NCI-H1694 (cell line): ENCODE data around the gene CALHM6.
"Not testable (repeated sequence)": the region's sequence is repeated elsewhere in the genome, so short reads cannot be mapped to it uniquely, and the experiment has no call there.

ENCODE experiments used
- DNase-seq: peaks from one replicate; lab custom pipeline; 2025; lab: John Stamatoyannopoulos, UW

Gene CALHM6

DNA sequence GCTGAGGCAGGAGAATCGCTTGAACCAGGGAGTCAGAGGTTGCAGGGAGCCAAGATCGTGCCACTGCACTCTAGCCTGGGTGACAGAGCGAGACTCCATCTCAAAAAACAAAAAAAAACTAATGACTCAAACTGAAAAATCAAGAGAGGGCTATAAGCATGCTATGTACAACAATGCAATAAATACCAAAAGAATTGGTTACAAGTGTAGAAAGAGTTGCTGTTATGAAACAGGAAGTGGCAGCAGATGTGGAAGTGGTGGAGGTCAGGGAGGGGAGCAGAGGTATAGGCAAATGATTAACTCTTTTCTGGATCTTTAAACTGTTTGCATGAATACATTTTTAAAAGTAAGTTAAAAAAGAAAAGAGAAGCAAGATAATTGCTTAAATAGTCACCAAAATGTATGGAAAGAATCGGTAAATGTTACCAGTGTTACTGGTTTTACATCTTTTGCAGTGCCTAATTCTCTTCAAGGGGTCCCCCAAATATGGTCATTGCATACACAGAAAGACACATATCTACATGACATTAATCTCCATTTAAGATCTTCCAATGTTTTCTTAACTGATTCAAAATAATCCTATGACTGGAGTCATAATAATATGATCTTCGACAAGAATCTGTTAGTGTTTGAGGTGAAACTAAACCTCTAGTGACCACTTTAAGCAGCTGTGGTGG, 15.0 kb downstream of the CALHM6 start:
- no peak for DNase-seq

GRCh38 chr6:116482780-116483179, 21.6 kb downstream of the CALHM6 start:
- DNase-seq: no peak

DNA sequence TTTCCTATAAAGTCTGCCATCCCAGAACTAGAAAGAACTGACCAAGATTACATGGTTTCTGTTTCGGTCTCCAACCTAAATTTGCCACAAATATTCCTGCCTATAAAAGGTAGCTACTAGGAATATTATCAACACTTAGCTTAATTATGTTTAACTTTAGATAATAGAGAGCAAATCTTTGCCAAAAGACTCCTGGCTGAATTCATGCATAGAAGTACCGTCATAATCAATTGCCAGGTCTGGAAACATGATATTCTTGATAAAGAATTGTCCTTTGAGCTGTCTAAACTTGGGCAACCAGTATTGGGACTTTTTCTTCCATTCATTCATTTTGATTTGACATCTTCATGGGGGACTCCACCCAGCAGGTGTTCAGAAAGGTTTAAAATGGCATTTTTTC, 22.4 kb downstream of the CALHM6 start:
- no peak for DNase-seq

DNA sequence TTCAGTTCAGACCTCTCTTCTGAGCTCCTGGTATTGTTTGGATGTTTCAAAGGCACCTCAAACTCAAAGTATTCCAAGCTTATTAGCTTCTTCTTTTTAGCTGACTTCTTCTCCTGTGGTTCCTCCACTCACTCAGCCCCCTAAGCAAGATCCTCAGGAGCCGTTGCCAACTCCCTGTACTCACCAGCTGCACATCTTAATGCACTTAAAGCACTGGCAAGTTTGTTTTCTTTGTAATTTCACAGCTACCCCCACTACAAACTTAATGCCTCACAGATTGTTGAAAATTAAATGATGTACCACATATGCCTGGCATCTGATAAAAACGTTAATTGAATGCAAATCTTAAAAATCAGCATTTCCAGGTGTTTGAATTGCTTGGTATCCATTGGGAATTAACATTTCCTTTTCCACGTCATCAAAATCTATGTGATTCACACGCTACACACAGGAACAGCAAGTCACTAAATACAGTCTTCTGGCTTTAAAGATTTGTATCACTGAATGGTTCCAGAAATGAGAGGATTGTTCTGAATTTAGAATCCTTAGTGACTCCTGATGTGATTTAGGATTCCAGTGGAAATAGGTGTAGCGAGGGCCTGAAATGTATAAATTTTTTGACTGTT, 24.5 kb downstream of the CALHM6 start:
- no peak for DNase-seq

GRCh38 chr6:116491610-116492330, 30.6 kb downstream of the CALHM6 start:
- no peak for DNase-seq

DNA sequence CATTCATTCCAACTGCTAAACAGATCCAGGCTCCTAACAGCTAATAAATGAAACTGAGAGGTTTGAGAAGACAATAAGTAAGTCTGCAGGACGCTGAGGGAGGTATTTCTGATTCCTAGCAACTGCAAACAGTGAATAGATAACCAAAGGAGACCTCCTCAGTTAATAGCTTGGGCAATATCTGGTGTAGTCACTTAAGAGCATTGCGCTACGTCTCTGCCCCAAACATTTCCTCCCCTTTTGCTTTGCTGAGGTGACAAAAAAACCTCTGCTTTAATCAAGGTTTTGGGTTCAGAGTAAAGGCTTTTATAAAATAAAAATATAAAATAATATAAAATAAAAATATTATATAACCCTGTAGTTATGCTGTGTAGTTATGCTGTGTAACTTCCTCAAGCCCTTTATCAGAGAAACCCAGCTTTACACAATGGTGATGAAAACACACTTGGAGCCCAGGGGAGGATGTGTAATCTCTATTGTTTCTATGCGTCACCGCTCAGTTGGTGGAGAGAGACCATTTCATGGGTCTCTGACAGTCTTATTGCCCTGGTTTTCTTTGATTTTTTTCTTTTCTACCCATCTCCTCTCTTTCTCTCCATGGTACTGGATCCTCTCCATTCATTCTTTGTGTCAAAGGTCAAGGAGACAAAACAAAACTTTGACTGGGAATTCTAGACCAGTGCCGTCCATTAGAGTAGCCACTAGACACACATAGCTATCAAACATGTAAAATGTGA, 31.3 kb downstream of the CALHM6 start:
- no peak for DNase-seq

DNA sequence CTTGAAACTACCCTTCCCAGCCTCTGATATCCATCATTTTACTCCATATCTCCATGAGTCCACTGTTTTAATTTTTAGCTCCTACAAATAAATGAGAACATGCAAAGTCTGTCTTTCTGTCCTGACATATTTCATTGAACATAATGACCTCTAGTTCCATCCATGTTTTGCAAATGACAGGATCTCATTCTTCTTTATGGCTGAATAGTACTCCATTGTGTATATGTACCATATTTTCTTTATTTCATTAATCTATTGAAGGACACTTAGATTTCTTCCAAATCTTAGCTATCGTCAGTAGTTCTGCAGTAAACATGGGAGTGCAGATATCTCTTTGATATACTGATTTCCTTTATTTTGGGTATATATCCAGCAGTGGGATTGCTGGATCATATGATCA, 34.0 kb downstream of the CALHM6 start:
- DNase-seq: not testable (repeated sequence)

- DNase-seq: no peak
Observed at GRCh38 chr6:116497113-116497676, 36.0 kb downstream of the CALHM6 start.

DNA sequence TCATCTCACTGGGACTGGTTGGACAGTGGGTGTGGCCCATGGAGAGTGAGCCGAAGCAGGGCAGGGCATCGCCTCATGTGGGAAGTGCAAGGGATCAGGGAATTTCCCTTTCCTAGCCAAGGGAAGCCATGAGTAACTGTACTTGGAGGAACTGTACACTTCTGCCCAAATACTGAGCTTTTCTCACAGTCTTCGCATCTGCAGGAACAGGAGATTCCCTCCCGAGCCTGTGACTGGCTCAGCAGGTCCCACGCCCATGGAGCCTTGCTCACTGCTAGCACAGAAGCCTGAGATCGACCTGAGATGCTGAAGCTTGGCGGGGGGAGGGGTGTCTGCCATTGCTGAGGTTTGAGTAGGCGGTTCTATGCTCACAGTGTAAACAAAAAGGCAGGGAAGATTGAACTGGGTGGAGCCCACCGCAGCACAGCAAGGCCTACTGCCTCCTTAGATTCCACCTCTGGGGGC, 39.8 kb downstream of the CALHM6 start:
- no peak for DNase-seq

GRCh38 chr6:116507324-116507723, 46.1 kb downstream of the CALHM6 start:
- no peak for DNase-seq

DNA sequence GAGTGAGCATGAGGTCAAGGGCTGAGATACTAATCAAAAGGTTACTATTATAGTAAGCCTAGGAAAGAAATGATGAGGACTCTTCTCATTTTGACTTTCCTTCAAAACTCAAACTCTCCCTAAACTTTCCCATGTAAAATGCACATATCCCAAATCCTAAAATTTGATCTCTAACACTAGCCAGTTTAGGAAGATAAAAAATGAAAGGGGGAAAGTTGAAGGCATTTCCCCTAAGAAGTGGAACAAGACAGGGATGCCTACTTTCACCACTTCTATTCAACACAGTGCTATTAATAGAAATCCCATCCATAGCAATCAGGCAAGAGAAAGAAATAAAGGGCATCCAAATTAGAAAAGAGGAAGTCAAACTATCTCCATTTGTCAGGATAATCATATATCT, 47.4 kb downstream of the CALHM6 start:
- no peak for DNase-seq

- DNase-seq: no peak
Observed at GRCh38 chr6:116511424-116512110, 50.4 kb downstream of the CALHM6 start, which contains the start of gene CALHM5. Gene CALHM5 (plus strand): TSS chr6:116511639. CDS start chr6:116511697, 58 bp downstream.

DNA sequence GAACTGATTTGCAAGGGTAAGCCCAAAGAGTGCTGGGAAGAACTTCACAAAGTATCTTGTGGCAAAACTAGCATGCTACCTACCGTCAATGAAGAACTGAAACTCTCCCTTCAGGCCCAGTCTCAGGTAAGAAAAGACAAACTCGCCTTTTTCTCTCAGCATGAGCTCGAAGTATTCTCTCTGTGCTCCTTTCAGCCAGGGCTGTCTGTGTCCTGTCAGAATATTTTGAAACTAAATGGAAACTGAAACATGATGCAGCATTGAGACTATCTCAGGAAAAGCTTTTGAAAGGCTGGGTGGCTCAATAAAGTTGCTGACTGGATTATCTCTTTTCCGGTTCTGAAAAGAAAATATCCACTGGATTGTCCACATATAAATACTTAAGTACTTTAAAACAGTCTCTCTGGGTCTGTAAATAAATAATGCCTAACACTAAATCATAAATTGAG, 51.0 kb downstream of the CALHM6 start:
- DNase-seq: no peak

DNA sequence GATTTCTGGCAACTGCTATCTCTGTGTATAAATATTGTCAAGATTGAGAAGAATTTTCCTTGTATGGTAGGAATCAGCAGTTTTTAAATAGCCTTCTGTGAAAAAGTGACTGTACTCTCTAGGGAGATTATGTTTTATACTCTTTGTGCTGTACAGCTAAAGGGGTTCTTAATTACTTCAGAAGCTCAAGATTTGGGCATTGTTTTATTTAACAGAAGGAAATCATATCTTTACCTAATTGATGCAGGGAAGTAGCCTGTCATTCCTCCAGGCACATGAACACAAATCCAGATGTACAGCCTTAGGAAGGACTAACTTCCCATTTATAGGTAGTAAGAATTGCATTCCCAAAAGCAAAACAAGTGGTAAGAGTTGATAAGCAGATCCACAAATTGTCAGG, 51.6 kb downstream of the CALHM6 start:
- DNase-seq: no peak
